H1 (cell line): ENCODE results near the gene WDR81. TPM values are rescaled to one million over a fixed set of nuclear protein-coding genes. Genes with fewer than 3 reads are reported as not detected.
A peak's percentile ranks its signal among the peaks of the same experiment; 100 is the strongest.

ENCODE experiments used
- CTCF ChIA-PET: fragments of 300-600 bp; sonication (Branson Sonifier 250); formaldehyde crosslinking; loops from one replicate; lab custom pipeline; 2021; ENCODE audit not compliant: partially characterized antibody; lab: Charles Lee
- POLR2A ChIA-PET: fragments of 300-600 bp; sonication (Branson Sonifier 250); formaldehyde crosslinking; loops from one replicate; lab custom pipeline; 2021; ENCODE audit warnings: inconsistent platforms; ENCODE audit not compliant: partially characterized antibody; lab: Charles Lee
- DNase-seq, 2 experiments: peaks; one replicate each; pipeline versions ENCODE4 v3.0.0 to v3.0.0-alpha.2; 2010 to 2022; ENCODE audit warnings: low spot score in 2 of 2, low read depth in 1 of 2, mixed read lengths in 1 of 2
- FAIRE-seq: peaks from 2 replicates; lab custom pipeline; 2011; peaks lifted over from hg19 to GRCh38; lab: Jason Lieb, UNC
- H2AFZ ChIP-seq: 2 replicates; pipeline ENCODE4 v1.8.1; 2012; ENCODE audit warnings: low read length, inconsistent platforms
- H2AK5ac ChIP-seq: 2 replicates; pipeline ENCODE4 v1.6.1; 2013; ENCODE audit warnings: low read depth, low read length
- H2BK120ac ChIP-seq: replicated peaks from 2 replicates; pipeline ENCODE3; 2013; ENCODE audit warnings: low read depth, low read length, inconsistent platforms
- H2BK12ac ChIP-seq: 2 replicates; pipeline ENCODE4 v1.6.1; 2013; ENCODE audit warnings: low read depth, low read length
- H2BK15ac ChIP-seq: 2 replicates; pipeline ENCODE4 v1.6.1; 2013; ENCODE audit warnings: low read length
- H2BK20ac ChIP-seq: 2 replicates; pipeline ENCODE4 v1.6.1; 2013; ENCODE audit warnings: low read length
- H2BK5ac ChIP-seq: 2 replicates; pipeline ENCODE4 v1.6.1; 2013; ENCODE audit warnings: low read depth, low read length
- H3K14ac ChIP-seq: 2 replicates; pipeline ENCODE4 v1.6.1; 2013; ENCODE audit warnings: inconsistent platforms; ENCODE audit not compliant: insufficient read length
- H3K18ac ChIP-seq: 2 replicates; pipeline ENCODE4 v1.6.1; 2013; ENCODE audit warnings: low read length; ENCODE audit errors: extremely low read depth
- H3K23ac ChIP-seq: 2 replicates; pipeline ENCODE4 v1.6.1; 2013; ENCODE audit warnings: inconsistent platforms; ENCODE audit not compliant: insufficient read length
- H3K23me2 ChIP-seq: 2 replicates; pipeline ENCODE4 v1.6.1; 2013; ENCODE audit warnings: low read depth, low read length
- H3K27ac ChIP-seq: 2 replicates; pipeline ENCODE4 v1.6.1; 2011; ENCODE audit warnings: low read depth, low read length, inconsistent platforms
- H3K27me3 ChIP-seq, 4 experiments: replicated peaks in 1 of 4; 1 replicate in 1 of 4; 2 replicates in 3 of 4; pipeline versions ENCODE4 v1.6.1 to v1.8.1; 2011 to 2013; ENCODE audit warnings: low read length in 3 of 4, mild to moderate bottlenecking in 3 of 4, inconsistent platforms in 2 of 4, mixed read lengths in 2 of 4, moderate library complexity in 1 of 4; ENCODE audit not compliant: control insufficient read depth in 3 of 4, insufficient read depth in 3 of 4; ENCODE audit errors: extremely low read depth in 1 of 4
- H3K36me3 ChIP-seq, 4 experiments: 2 replicates each; pipeline versions ENCODE4 v1.6.1 to v1.8.1; 2011 to 2013; ENCODE audit warnings: mild to moderate bottlenecking in 4 of 4, low read length in 3 of 4, moderate library complexity in 2 of 4, control low read depth in 1 of 4, inconsistent platforms in 1 of 4; ENCODE audit not compliant: insufficient read depth in 4 of 4, control insufficient read depth in 2 of 4
- H3K4ac ChIP-seq: replicated peaks from 2 replicates; pipeline ENCODE3; 2013; ENCODE audit warnings: low read length, low read depth, mixed read lengths, inconsistent platforms; ENCODE audit not compliant: insufficient read length
- H3K4me1 ChIP-seq, 4 experiments: replicated peaks in 1 of 4; 1 replicate in 1 of 4; 2 replicates in 3 of 4; pipeline versions ENCODE4 v1.6.1 to v1.8.1; 2011 to 2013; ENCODE audit warnings: low read length in 3 of 4, inconsistent platforms in 2 of 4, mixed read lengths in 1 of 4; ENCODE audit not compliant: insufficient read depth in 4 of 4, control insufficient read depth in 3 of 4
- H3K4me2 ChIP-seq, 2 experiments: 2 replicates each; pipeline versions ENCODE4 v1.6.1 to v1.8.1; 2011 to 2013; ENCODE audit warnings: low read depth in 2 of 2, low read length in 2 of 2, control low read depth in 1 of 2, inconsistent platforms in 1 of 2, mild to moderate bottlenecking in 1 of 2; ENCODE audit not compliant: insufficient read depth in 1 of 2
- H3K4me3 ChIP-seq, 4 experiments: fragments of 200-600, 300-600 bp in 1 of 4; sonication (generic), shearing (Covaris generic), sonication (Bioruptor Twin) in 1 of 4; 2 replicates each; pipeline versions ENCODE4 v1.5.1 to v1.8.1; 2011 to 2016; ENCODE audit warnings: low read length in 4 of 4, low read depth in 3 of 4, control low read depth in 2 of 4, inconsistent platforms in 2 of 4, mild to moderate bottlenecking in 2 of 4, mixed read lengths in 1 of 4, moderate library complexity in 1 of 4; ENCODE audit not compliant: insufficient read depth in 2 of 4; ENCODE audit errors: extremely low read depth in 1 of 4
- H3K56ac ChIP-seq: replicated peaks from 2 replicates; pipeline ENCODE3; 2013; ENCODE audit warnings: low read depth, mild to moderate bottlenecking, mixed read lengths, low read length, inconsistent platforms; ENCODE audit not compliant: insufficient read length
- H3K79me1 ChIP-seq: 2 replicates; pipeline ENCODE4 v1.6.1; 2013; ENCODE audit warnings: low read depth, low read length, control low read depth
- H3K79me2 ChIP-seq, 2 experiments: 2 replicates each; pipeline versions ENCODE4 v1.6.1 to v1.8.1; 2012 to 2013; ENCODE audit warnings: low read length in 2 of 2, mild to moderate bottlenecking in 2 of 2, inconsistent platforms in 1 of 2; ENCODE audit not compliant: insufficient read depth in 2 of 2, control insufficient read depth in 1 of 2
- H3K9ac ChIP-seq, 4 experiments: replicated peaks in 1 of 4; 1 replicate in 1 of 4; 2 replicates in 3 of 4; pipeline versions ENCODE4 v1.6.1 to v1.8.1; 2011 to 2013; ENCODE audit warnings: low read depth in 3 of 4, low read length in 3 of 4, control low read depth in 2 of 4, mild to moderate bottlenecking in 2 of 4, moderate library complexity in 2 of 4, inconsistent platforms in 1 of 4; ENCODE audit errors: extremely low read depth in 1 of 4
- H3K9me3 ChIP-seq, 2 experiments: 2 replicates each; pipeline versions ENCODE4 v1.6.1 to v1.8.1; 2012 to 2013; ENCODE audit warnings: mild to moderate bottlenecking in 2 of 2, moderate library complexity in 2 of 2, control low read depth in 1 of 2, inconsistent platforms in 1 of 2, low read depth in 1 of 2, low read length in 1 of 2, mixed read lengths in 1 of 2; ENCODE audit not compliant: insufficient read depth in 2 of 2
- H4K20me1 ChIP-seq, 2 experiments: replicated peaks in 1 of 2; 2 replicates each; pipeline versions ENCODE3 to v1.8.1; 2011 to 2013; ENCODE audit warnings: inconsistent platforms in 2 of 2, low read length in 2 of 2, mild to moderate bottlenecking in 1 of 2; ENCODE audit not compliant: insufficient read depth in 2 of 2, control insufficient read depth in 1 of 2
- H4K5ac ChIP-seq: 2 replicates; pipeline ENCODE4 v1.6.1; 2013; ENCODE audit warnings: low read length, low read depth, mixed read lengths, inconsistent platforms; ENCODE audit not compliant: insufficient read length
- H4K8ac ChIP-seq: 2 replicates; pipeline ENCODE4 v1.8.0; 2013; ENCODE audit warnings: mild to moderate bottlenecking, moderate library complexity, low read length, inconsistent platforms; ENCODE audit not compliant: insufficient read depth; ENCODE audit errors: extremely low read depth
- H4K91ac ChIP-seq: replicated peaks from 2 replicates; pipeline ENCODE3; 2013; ENCODE audit warnings: low read length, mixed read lengths, inconsistent platforms; ENCODE audit not compliant: insufficient read length
- ASH2L ChIP-seq: fragments of 200-600, 300-600 bp; sonication (generic); IDR thresholded peaks from one replicate; pipeline ENCODE4 v1.7.1; 2017; ENCODE audit warnings: low read length
- CBX8 ChIP-seq: fragments of 300-800, 300-1000 bp; sonication (generic); IDR thresholded peaks from 2 replicates; pipeline ENCODE4 v1.7.1; 2016; ENCODE audit warnings: low read depth, low read length, borderline replicate concordance
- CHD1 ChIP-seq: IDR thresholded peaks from 2 replicates; pipeline ENCODE4 v1.6.1; 2012; ENCODE audit warnings: low read depth, low read length, improper control_type of control experiment
- CREB1 ChIP-seq: IDR thresholded peaks from 2 replicates; pipeline ENCODE4 v1.6.1; 2012; ENCODE audit warnings: inconsistent platforms
- CTBP2 ChIP-seq: IDR thresholded peaks from 2 replicates; pipeline ENCODE4 v1.7.0; 2011; ENCODE audit warnings: borderline replicate concordance, mild to moderate bottlenecking, moderate library complexity, mixed read lengths, low read length; ENCODE audit not compliant: insufficient read depth, insufficient read length
- EGR1 ChIP-seq: IDR thresholded peaks from 2 replicates; pipeline ENCODE4 v1.6.1; 2011; ENCODE audit warnings: low read depth, low read length, borderline replicate concordance
- GABPA ChIP-seq: IDR thresholded peaks from 2 replicates; pipeline ENCODE4 v1.6.1; 2011; ENCODE audit warnings: mild to moderate bottlenecking, low read length, moderate library complexity, borderline replicate concordance; ENCODE audit not compliant: insufficient read depth
- NANOG ChIP-seq: IDR thresholded peaks from 2 replicates; pipeline ENCODE4 v1.6.1; 2011; ENCODE audit warnings: low read length, low read depth, mild to moderate bottlenecking, inconsistent platforms; ENCODE audit not compliant: insufficient read depth, poor library complexity, severe bottlenecking
- RBBP5 ChIP-seq: IDR thresholded peaks from 2 replicates; pipeline ENCODE4 v1.7.1; 2012; ENCODE audit warnings: low read depth, mild to moderate bottlenecking, inconsistent platforms, low read length, moderate library complexity, borderline replicate concordance
- SIX5 ChIP-seq: IDR thresholded peaks from 2 replicates; pipeline ENCODE4 v1.6.1; 2011; ENCODE audit warnings: mild to moderate bottlenecking, low read depth, low read length
- WGBS, 2 experiments: shearing (Covaris generic) in 1 of 2; methylation state at CpG; one replicate each; pipeline versions ENCODE4 v1.1.6 to v1.1.7; 2013 to 2015; ENCODE audit warnings: low lambda C conversion rate in 2 of 2, mixed read lengths in 2 of 2, inconsistent platforms in 1 of 2, low coverage in 1 of 2, missing lambda C conversion rate in 1 of 2; ENCODE audit not compliant: insufficient replicate concordance in 2 of 2, insufficient coverage in 1 of 2, insufficient read length in 1 of 2; ENCODE audit errors: extremely low coverage in 1 of 2, missing lambda C conversion rate in 1 of 2; 5-methylcytosine and 5-hydroxymethylcytosine counted together
- polyA plus RNA-seq, 7 experiments: library from polyadenylated mRNA; depleted of rRNA in 3 of 7; stranded (reverse) in 5 of 7; unstranded in 2 of 7; fragments of >200 nt in 5 of 7; fragments of 200-250 nt in 2 of 7; gene quantifications; 1 replicate in 5 of 7; 2 replicates in 1 of 7; 4 replicates in 1 of 7; pipeline versions ENCODE4 v1.2.1 to v1.2.3, GENCODE V29; 2011 to 2013; ENCODE audit warnings: missing spikeins in 2 of 7, mixed read lengths in 2 of 7
- total RNA-seq: library from RNA; stranded (reverse); fragmentation: NEBNext Ultra II Directional; extraction: Animal tissue kit (Norgen Biotek cat#: 25700); gene quantifications from 2 replicates; pipeline ENCODE4 v1.2.1, GENCODE V29; 2021

Gene WDR81
- total and polyA plus RNA-seq, 2 of the 8 experiments (the other 6 are each of a cell fraction or from before 2014, with no cell fraction given): 9.1 to 12.3 TPM

GRCh38 chr17:1709403-1709951 lies 15.0 kb upstream of the WDR81 start:
- H4K5ac ChIP-seq: no peak overlapping the region
- WGBS, 2 experiments: 20% methylated on average over 4 of the region's 16 CpGs; no CpG with 5 or more reads in 1 of the 2 experiments
- H3K79me2 ChIP-seq: no peaks in the 10 kb centered on the region
- CTCF ChIA-PET: no interaction called here
- DNase-seq (no peak), FAIRE-seq (no peak)
- peaks cover 11% of the 10 kb centered on the region; the same call in 1 of the 2 replicates for H3K23me2 ChIP-seq
- no peak overlapping the region for H3K9ac ChIP-seq
- peak overlapping the region; percentile 88 to 95 for H3K4me2 ChIP-seq
- no peaks in the 10 kb centered on the region for H3K9me3 ChIP-seq
- peaks cover 0 to 5% of the 10 kb centered on the region in 2 experiments for H4K20me1 ChIP-seq
- no peak overlapping the region for H2BK15ac ChIP-seq
- H3K14ac ChIP-seq: no peak overlapping the region
- H3K23ac ChIP-seq: no peak overlapping the region
- H3K18ac ChIP-seq: no peak overlapping the region
- peaks cover 3% of the 10 kb centered on the region; the same call in 1 of the 2 replicates for H3K79me1 ChIP-seq
- no peak overlapping the region for H2BK120ac ChIP-seq
- H2BK20ac ChIP-seq: no peak overlapping the region
- no peak overlapping the region for H2AFZ ChIP-seq
- H2AK5ac ChIP-seq: no peak overlapping the region
- no peak overlapping the region for H4K8ac ChIP-seq
- POLR2A ChIA-PET: interaction anchor here (0.6 to 1.5 kb wide), 4 partner anchors 8 to 64 kb away, joined by 3 to 4 read pairs (median 4); no protein-coding TSS in a partner anchor
- H2BK5ac ChIP-seq: no peak overlapping the region
- no peak overlapping the region for H3K4ac ChIP-seq
- peak overlapping the region in 2 of 4 experiments; percentile 76 to 77; a peak in 4 of 8 replicates for H3K4me3 ChIP-seq
- no peak overlapping the region for H2BK12ac ChIP-seq
- H3K56ac ChIP-seq: no peak overlapping the region
- TF ChIP-seq RBBP5: no peak
- no peak for TF ChIP-seq ASH2L
- TF ChIP-seq CREB1: no peak
- no peak for TF ChIP-seq SIX5
- TF ChIP-seq GABPA: no peak
- TF ChIP-seq CBX8: no peak
- no peak for TF ChIP-seq NANOG
- no peak for TF ChIP-seq EGR1
- no peak for TF ChIP-seq CTBP2
- TF ChIP-seq CHD1: no peak
- H3K4me1 ChIP-seq: peaks cover 0 to 14% (median 9%) of the 10 kb centered on the region in 4 experiments; a peak in 6 of 7 replicates
- no peak overlapping the region for H4K91ac ChIP-seq
- H3K27ac ChIP-seq: no peak overlapping the region
- peaks cover 0 to 2% (median 0%) of the 10 kb centered on the region in 4 experiments; a peak in 2 of 7 replicates for H3K27me3 ChIP-seq
- no peaks in the 10 kb centered on the region for H3K36me3 ChIP-seq
